Nucleus accumbens (tissue), 56 donors: ENCODE data around the gene MPC2.
"Not testable (repeated sequence)": the region's sequence is repeated elsewhere in the genome, so short reads cannot be mapped to it uniquely, and the experiment has no call there.

Source experiments
- DNase-seq, 56 donors: peaks; one replicate each; lab custom pipeline; 2025; lab: John Stamatoyannopoulos, UW

MPC2 gene

GRCh38 chr1:167910530-167910929 lies 26.3 kb downstream of the MPC2 start:
- no peak for DNase-seq

GRCh38 chr1:167909691-167910180 lies 27.1 kb downstream of the MPC2 start:
- DNase-seq: no peak

- no peak for DNase-seq
These were observed 31.2 kb downstream of the MPC2 start for GRCh38 chr1:167905671-167906070.

- no peak for DNase-seq
These were observed 31.7 kb downstream of the MPC2 start for GRCh38 chr1:167905182-167905581.

- no peak for DNase-seq
These were observed 32.2 kb downstream of the MPC2 start for GRCh38 chr1:167904652-167905130.

GRCh38 chr1:167900907-167901306 lies 36.0 kb downstream of the MPC2 start:
- DNase-seq: no peak

GRCh38 chr1:167899253-167899681 lies 37.6 kb downstream of the MPC2 start:
- no peak for DNase-seq

GRCh38 chr1:167898578-167899222 lies 38.2 kb downstream of the MPC2 start:
- DNase-seq: no peak

GRCh38 chr1:167893798-167894197 lies 43.1 kb downstream of the MPC2 start:
- DNase-seq: no peak

- DNase-seq: no peak
These were observed 46.5 kb downstream of the MPC2 start for GRCh38 chr1:167890400-167890799.

GRCh38 chr1:167887187-167887586 lies 49.7 kb downstream of the MPC2 start:
- DNase-seq: not testable (repeated sequence)

- no peak for DNase-seq
These were observed 54.5 kb downstream of the MPC2 start for GRCh38 chr1:167882376-167882775.

GRCh38 chr1:167881786-167882185 lies 55.1 kb downstream of the MPC2 start:
- no peak for DNase-seq

- DNase-seq: no peak
These were observed 55.8 kb downstream of the MPC2 start for GRCh38 chr1:167881069-167881468.

- DNase-seq: no peak
These were observed 56.3 kb downstream of the MPC2 start for GRCh38 chr1:167880580-167881021.

- DNase-seq: no peak
These were observed 57.4 kb downstream of the MPC2 start for GRCh38 chr1:167879508-167879907.

GRCh38 chr1:167878372-167879160 lies 58.3 kb downstream of the MPC2 start:
- no peak for DNase-seq

- no peak for DNase-seq
These were observed 60.2 kb downstream of the MPC2 start for GRCh38 chr1:167876597-167877175.

- no peak for DNase-seq
These were observed 65.5 kb downstream of the MPC2 start for GRCh38 chr1:167871331-167871730.

GRCh38 chr1:167869157-167870001 lies 67.5 kb downstream of the MPC2 start:
- DNase-seq: not testable (repeated sequence)
